ENCODE results near the gene EEA1.
A peak's percentile ranks its signal among the peaks of the same experiment; 100 is the strongest.

Gene EEA1

DNA sequence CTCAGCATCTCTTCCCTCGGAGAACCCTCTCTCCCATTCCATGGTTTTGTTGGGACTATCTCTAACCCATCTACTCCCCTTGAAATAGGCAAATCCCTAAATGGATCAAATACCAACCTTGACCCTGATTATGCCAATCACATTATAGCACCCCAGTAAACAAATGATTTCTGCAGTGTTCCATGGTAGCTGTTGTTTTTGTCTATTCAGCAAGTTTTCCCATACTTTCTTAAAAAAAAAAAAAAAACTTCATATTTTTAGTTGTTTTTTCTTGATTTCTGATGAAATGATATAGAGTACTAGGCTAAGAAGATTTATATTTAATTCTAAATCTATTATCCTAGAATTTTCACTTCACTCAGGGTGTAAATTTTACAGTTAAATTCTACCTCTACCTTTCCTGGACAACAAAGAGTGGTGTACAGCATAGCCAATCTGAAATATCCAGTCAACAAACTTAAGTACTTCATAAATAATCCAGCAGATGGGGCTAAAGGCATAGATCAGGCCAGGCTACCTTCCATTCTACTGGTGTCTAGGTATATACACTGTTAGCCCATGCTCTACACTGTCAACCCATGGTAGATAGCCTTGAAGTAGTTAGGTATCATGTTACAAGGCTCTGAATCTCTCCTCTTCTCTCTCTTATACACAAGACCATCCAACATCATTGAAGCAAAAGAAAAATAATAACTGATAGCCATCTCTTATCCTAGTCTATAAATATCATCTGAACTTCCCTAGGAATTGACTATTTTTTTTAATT, 144.1 kb downstream of the EEA1 start:
- Histone ChIP-seq H3K4me3 (ENCODE audit: low read length) (no peak overlapping the region), H3K27ac (ENCODE audit: low read length) (no peak overlapping the region)
- WGBS (ENCODE audit: insufficient coverage, insufficient read length): no CpG with 5 or more reads among the region's 1 CpG

DNA sequence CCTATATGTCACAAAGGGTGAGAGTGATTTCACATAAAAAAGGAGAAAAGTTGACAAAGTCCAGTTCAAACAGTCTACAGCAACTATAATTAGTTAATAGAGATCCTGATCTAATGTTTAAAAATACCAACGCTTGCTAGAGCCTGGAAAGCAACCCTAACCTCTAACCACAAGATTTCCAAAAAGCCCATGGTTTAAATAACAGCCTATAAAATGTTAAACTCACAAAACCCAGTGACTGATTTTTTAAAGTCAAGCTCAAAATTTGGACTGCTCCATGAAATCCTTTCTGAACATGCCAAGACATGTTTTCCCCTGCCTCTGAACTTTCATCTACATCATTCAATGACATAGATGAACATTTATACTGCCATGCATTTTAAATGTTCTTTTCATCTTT, 144.7 kb downstream of the EEA1 start:
- H3K27me3 ChIP-seq (ENCODE audit: control insufficient read depth, insufficient read depth, low read length): no peaks in the 10 kb centered on the region
- no peak for DNase-seq (ENCODE audit: low read depth, low spot score)
- no peaks in the 10 kb centered on the region for H3K4me1 ChIP-seq (ENCODE audit: control insufficient read depth, insufficient read depth, low read length)

More for the DNA sequence above, 144.1 kb downstream of the EEA1 start:
- no peaks in the 10 kb centered on the region for H3K9me3 ChIP-seq (ENCODE audit: control insufficient read depth, insufficient read depth, low read length)
- no peaks in the 10 kb centered on the region for H3K27me3 ChIP-seq (ENCODE audit: control insufficient read depth, insufficient read depth, low read length)
- H3K4me1 ChIP-seq (ENCODE audit: control insufficient read depth, insufficient read depth, low read length): no peaks in the 10 kb centered on the region
- DNase-seq (ENCODE audit: low read depth, low spot score): peak; percentile 39
- H3K36me3 ChIP-seq (ENCODE audit: control insufficient read depth, insufficient read depth, low read length): no peaks in the 10 kb centered on the region

DNA sequence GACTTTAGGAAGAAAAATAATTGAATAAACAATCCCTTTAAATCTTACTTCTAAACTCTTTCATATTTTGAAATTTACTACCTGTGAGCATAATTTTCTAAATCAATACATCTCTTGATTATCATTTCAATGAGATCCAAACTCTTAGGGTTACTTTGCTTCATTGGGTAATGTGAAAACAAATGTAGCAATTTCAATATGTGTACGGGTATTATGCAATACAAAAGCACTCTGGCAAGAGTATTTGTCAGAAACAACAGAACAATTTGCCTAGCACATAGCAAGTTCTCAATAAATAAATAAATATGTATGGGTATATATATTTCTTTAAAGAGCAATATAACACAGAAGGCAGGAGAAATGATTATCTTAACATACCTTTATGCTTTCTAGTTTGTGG, 149.2 kb downstream of the EEA1 start:
- Histone ChIP-seq H3K9me3 (ENCODE audit: control insufficient read depth, insufficient read depth, low read length) (no peaks in the 10 kb centered on the region), H3K27me3 (ENCODE audit: control insufficient read depth, insufficient read depth, low read length) (no peaks in the 10 kb centered on the region), H3K4me1 (ENCODE audit: control insufficient read depth, insufficient read depth, low read length) (no peaks in the 10 kb centered on the region), H3K36me3 (ENCODE audit: control insufficient read depth, insufficient read depth, low read length) (no peaks in the 10 kb centered on the region), H3K4me3 (ENCODE audit: low read length) (no peak overlapping the region), H3K27ac (ENCODE audit: low read length) (no peak overlapping the region)
- no peak for DNase-seq (ENCODE audit: low read depth, low spot score)
- no CpG with 5 or more reads among the region's 1 CpG for WGBS (ENCODE audit: insufficient coverage, insufficient read length)

More for the DNA sequence above, 144.7 kb downstream of the EEA1 start:
- Histone ChIP-seq H3K4me3 (ENCODE audit: low read length) (no peak overlapping the region), H3K9me3 (ENCODE audit: control insufficient read depth, insufficient read depth, low read length) (no peaks in the 10 kb centered on the region), H3K27ac (ENCODE audit: low read length) (no peak overlapping the region), H3K36me3 (ENCODE audit: control insufficient read depth, insufficient read depth, low read length) (no peaks in the 10 kb centered on the region)
- no CpG with 5 or more reads among the region's 1 CpG for WGBS (ENCODE audit: insufficient coverage, insufficient read length)

DNA sequence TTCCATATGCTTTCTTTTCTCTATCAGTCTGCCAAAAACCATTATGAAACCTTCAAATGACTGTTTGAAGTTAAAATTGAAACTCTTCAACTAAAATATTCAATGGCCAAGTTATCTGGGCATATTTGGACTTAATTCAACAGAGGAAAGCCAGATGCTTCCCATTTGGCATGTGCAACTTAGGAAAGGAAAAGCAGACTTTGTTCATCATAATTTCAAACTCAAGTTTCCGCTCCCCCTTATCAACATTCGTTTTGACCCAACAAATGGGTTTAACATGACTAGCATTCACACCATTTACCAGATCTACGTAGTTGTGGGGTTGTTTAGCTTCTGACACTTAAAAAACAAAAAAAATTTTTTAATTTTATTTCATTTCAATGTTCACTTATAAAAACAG, 150.6 kb downstream of the EEA1 start:
- H3K4me3 ChIP-seq (ENCODE audit: low read length): no peak overlapping the region
- H3K36me3 ChIP-seq (ENCODE audit: control insufficient read depth, insufficient read depth, low read length): no peaks in the 10 kb centered on the region

DNA sequence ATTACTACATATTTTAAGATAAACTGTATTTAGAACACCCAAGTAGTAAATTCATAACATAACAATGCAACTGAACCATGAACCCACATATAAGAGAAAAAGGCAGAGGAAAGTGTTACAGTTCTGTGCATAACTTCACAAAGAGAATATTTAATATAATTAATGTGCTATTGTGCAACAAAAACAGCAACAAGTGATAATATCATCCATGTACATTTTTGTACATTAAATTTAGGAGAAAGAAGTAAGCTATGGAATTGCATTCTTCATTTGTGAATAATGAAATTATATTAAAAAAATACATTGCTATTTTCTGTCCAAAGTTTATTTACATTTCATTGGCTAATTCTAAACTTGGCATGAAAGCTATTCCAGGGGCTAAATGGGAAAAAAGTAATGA, 153.7 kb downstream of the EEA1 start:
- DNase-seq (ENCODE audit: low read depth, low spot score): no peak
- Histone ChIP-seq H3K4me1 (ENCODE audit: control insufficient read depth, insufficient read depth, low read length) (no peaks in the 10 kb centered on the region), H3K4me3 (ENCODE audit: low read length) (no peak overlapping the region), H3K27ac (ENCODE audit: low read length) (no peak overlapping the region), H3K36me3 (ENCODE audit: control insufficient read depth, insufficient read depth, low read length) (no peaks in the 10 kb centered on the region), H3K27me3 (ENCODE audit: control insufficient read depth, insufficient read depth, low read length) (no peaks in the 10 kb centered on the region), H3K9me3 (ENCODE audit: control insufficient read depth, insufficient read depth, low read length) (no peaks in the 10 kb centered on the region)

More for the DNA sequence above, 150.6 kb downstream of the EEA1 start:
- Histone ChIP-seq H3K27me3 (ENCODE audit: control insufficient read depth, insufficient read depth, low read length) (no peaks in the 10 kb centered on the region), H3K4me1 (ENCODE audit: control insufficient read depth, insufficient read depth, low read length) (no peaks in the 10 kb centered on the region), H3K27ac (ENCODE audit: low read length) (no peak overlapping the region), H3K9me3 (ENCODE audit: control insufficient read depth, insufficient read depth, low read length) (no peaks in the 10 kb centered on the region)
- WGBS (ENCODE audit: insufficient coverage, insufficient read length): no CpG with 5 or more reads among the region's 3 CpGs
- DNase-seq (ENCODE audit: low read depth, low spot score): no peak

DNA sequence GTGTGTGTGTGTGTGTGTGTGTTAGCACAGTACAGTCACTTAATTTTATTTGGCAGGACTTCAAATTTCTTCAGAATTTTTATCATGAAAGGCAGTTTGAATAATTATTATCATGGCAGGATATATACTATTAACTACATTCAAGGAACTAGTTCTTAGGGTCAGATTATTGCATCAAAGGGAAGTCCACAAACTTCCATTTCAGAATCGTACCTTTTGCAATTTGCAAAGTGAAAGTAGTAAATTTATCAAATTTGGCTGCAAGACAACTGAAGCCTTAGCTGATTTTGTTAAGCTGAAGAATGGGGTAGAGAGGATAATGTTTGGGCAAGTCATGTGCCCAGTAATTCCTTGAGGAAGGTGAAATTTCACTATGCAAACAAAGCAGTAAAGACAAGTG, 158.1 kb downstream of the EEA1 start:
- H3K27me3 ChIP-seq (ENCODE audit: control insufficient read depth, insufficient read depth, low read length): no peaks in the 10 kb centered on the region
- no peak overlapping the region for H3K27ac ChIP-seq (ENCODE audit: low read length)
- H3K36me3 ChIP-seq (ENCODE audit: control insufficient read depth, insufficient read depth, low read length): no peaks in the 10 kb centered on the region
- DNase-seq (ENCODE audit: low read depth, low spot score): no peak
- H3K4me1 ChIP-seq (ENCODE audit: control insufficient read depth, insufficient read depth, low read length): no peaks in the 10 kb centered on the region
- H3K9me3 ChIP-seq (ENCODE audit: control insufficient read depth, insufficient read depth, low read length): no peaks in the 10 kb centered on the region
- no CpG with 5 or more reads among the region's 1 CpG for WGBS (ENCODE audit: insufficient coverage, insufficient read length)
- no peak overlapping the region for H3K4me3 ChIP-seq (ENCODE audit: low read length)

DNA sequence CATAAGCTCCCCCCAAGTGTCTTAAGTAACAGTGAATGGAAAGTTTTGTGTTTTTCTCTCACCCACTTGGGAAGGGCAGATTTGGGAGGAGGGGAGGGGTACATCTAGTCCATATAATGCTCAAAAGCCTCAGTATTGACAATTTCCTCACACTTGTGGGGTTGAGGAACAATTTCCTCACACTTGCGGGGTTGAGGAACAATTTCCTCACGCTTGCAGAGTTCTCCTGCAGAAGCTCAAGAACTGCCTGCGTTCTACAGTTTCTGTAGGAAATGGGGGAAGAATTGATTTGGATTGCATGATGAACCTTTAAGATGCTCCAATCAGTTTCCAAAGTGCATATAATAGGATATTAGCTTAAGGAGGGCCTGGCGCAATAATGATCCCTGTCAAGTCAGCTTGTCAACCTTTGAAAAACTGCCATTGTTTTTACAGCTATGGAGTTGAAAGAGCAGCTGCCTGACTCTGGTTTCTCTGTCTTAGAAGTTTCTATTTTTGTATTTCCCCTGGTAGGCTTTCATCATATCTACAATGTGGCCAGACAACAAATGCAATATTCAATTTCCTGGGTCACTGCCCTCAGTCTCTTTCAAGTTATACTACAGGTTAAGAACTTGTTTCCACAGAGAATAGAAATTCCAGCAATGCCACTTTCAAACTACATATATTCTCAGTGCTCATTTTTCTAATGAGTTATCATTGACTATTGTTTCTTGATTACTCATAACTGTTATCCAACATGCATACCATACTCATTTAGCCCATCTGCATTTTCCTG, 159.8 kb downstream of the EEA1 start:
- no peak overlapping the region for H3K4me3 ChIP-seq (ENCODE audit: low read length)
- no CpG with 5 or more reads among the region's 4 CpGs for WGBS (ENCODE audit: insufficient coverage, insufficient read length)
- DNase-seq (ENCODE audit: low read depth, low spot score): no peak
- no peaks in the 10 kb centered on the region for H3K9me3 ChIP-seq (ENCODE audit: control insufficient read depth, insufficient read depth, low read length)
- H3K27ac ChIP-seq (ENCODE audit: low read length): no peak overlapping the region
- no peaks in the 10 kb centered on the region for H3K27me3 ChIP-seq (ENCODE audit: control insufficient read depth, insufficient read depth, low read length)
- peaks cover 1% of the 10 kb centered on the region; the same call in 1 of the 2 replicates for H3K4me1 ChIP-seq (ENCODE audit: control insufficient read depth, insufficient read depth, low read length)
- H3K36me3 ChIP-seq (ENCODE audit: control insufficient read depth, insufficient read depth, low read length): no peaks in the 10 kb centered on the region

DNA sequence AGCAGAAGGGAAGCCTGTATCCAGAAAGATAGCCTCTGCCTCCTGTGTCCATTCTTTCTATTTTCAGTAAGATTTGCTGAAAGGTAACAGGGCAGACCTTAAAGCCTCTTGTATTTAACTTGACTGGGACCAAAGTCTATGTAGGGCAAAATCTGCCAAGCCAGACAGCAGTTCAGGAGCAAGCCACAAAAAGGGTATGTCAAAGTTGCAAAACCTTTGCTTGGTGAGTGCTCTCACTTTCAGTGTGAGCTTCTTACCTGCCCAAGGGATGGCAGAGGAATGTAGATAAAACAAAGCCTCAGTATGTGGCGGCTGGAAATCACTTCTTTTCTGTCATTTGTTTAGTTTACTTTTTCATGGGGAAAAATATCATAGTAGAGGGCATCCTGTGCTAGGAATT, 163.2 kb downstream of the EEA1 start:
- peaks cover 1% of the 10 kb centered on the region; the same call in 1 of the 2 replicates for H3K4me1 ChIP-seq (ENCODE audit: control insufficient read depth, insufficient read depth, low read length)
- H3K27ac ChIP-seq (ENCODE audit: low read length): no peak overlapping the region
- no peaks in the 10 kb centered on the region for H3K9me3 ChIP-seq (ENCODE audit: control insufficient read depth, insufficient read depth, low read length)
- H3K27me3 ChIP-seq (ENCODE audit: control insufficient read depth, insufficient read depth, low read length): no peaks in the 10 kb centered on the region
- no peaks in the 10 kb centered on the region for H3K36me3 ChIP-seq (ENCODE audit: control insufficient read depth, insufficient read depth, low read length)
- no peak overlapping the region for H3K4me3 ChIP-seq (ENCODE audit: low read length)
- WGBS (ENCODE audit: insufficient coverage, insufficient read length): no CpG with 5 or more reads among the region's 1 CpG
- no peak for DNase-seq (ENCODE audit: low read depth, low spot score)

DNA sequence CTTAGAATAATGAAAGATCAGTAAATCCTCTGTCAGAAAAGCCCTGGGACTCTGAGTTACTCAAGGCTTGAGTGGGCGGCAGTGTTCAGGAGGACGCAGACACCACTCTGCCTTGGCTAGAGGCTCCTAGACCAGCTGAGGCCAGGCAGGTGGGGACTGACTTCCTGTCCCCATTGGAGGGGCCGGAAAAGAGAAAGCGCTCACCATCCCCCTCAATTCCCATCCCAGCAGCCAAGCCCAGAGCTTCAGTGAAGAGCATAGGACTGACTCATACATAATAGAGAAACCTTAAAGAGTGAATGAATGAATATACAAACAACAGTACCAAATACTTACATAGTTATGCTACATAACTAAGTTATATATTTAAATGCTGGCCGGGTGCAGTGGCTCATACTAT, 164.3 kb downstream of the EEA1 start:
- no peaks in the 10 kb centered on the region for H3K36me3 ChIP-seq (ENCODE audit: control insufficient read depth, insufficient read depth, low read length)
- H3K27me3 ChIP-seq (ENCODE audit: control insufficient read depth, insufficient read depth, low read length): no peaks in the 10 kb centered on the region
- H3K9me3 ChIP-seq (ENCODE audit: control insufficient read depth, insufficient read depth, low read length): no peaks in the 10 kb centered on the region
- WGBS (ENCODE audit: insufficient coverage, insufficient read length): no CpG with 5 or more reads among the region's 5 CpGs
- H3K4me3 ChIP-seq (ENCODE audit: low read length): no peak overlapping the region
- peaks cover 1% of the 10 kb centered on the region; the same call in 1 of the 2 replicates for H3K4me1 ChIP-seq (ENCODE audit: control insufficient read depth, insufficient read depth, low read length)
- H3K27ac ChIP-seq (ENCODE audit: low read length): no peak overlapping the region
- no peak for DNase-seq (ENCODE audit: low read depth, low spot score)

DNA sequence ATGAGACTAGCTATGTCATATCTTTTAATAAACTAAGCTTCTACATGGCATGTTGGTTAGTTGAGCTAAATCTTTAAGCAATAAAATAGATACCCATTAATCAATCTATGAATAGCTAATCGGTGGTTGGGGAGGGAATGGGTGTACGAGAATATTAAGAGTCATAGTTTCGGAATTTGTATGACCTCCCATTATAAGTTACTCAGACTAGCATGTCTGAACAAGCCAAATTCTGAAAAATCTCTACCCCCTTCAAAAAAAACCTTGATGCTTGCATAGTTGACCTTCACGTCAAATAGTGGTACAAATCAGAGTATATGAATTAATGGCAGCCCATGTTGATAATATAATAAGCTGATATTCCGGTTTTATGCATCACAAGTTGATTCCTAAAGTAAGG, 166.3 kb downstream of the EEA1 start:
- no peaks in the 10 kb centered on the region for H3K9me3 ChIP-seq (ENCODE audit: control insufficient read depth, insufficient read depth, low read length)
- no peaks in the 10 kb centered on the region for H3K27me3 ChIP-seq (ENCODE audit: control insufficient read depth, insufficient read depth, low read length)
- WGBS (ENCODE audit: insufficient coverage, insufficient read length): no CpG with 5 or more reads among the region's 5 CpGs
- no peaks in the 10 kb centered on the region for H3K36me3 ChIP-seq (ENCODE audit: control insufficient read depth, insufficient read depth, low read length)
- no peak overlapping the region for H3K4me3 ChIP-seq (ENCODE audit: low read length)
- DNase-seq (ENCODE audit: low read depth, low spot score): no peak
- no peak overlapping the region for H3K27ac ChIP-seq (ENCODE audit: low read length)
- peaks cover 1% of the 10 kb centered on the region; the same call in 1 of the 2 replicates for H3K4me1 ChIP-seq (ENCODE audit: control insufficient read depth, insufficient read depth, low read length)
